Lower lobe of right lung (tissue), 2 donors: ENCODE results near the gene TCHH. TPM values are rescaled to one million over a fixed set of nuclear protein-coding genes. Genes with fewer than 3 reads are reported as not detected.
"Not testable (repeated sequence)": the region's sequence is repeated elsewhere in the genome, so short reads cannot be mapped to it uniquely, and the experiment has no call there.

ENCODE experiments used
- ATAC-seq, 2 donors: fragments of 200-7000 bp; cut with Tn5 transposase; one replicate each; pipeline ENCODE4 v1.9.1; 2020 to 2022; ENCODE audit warnings: mild to moderate bottlenecking in 2 of 2, moderate library complexity in 2 of 2
- DNase-seq: peaks from one replicate; pipeline ENCODE4 v3.0.0-alpha.2; 2020
- H3K27ac ChIP-seq: fragments of 200-600 bp; one replicate; pipeline ENCODE4 v1.8.0; 2022
- H3K27me3 ChIP-seq: fragments of 200-600 bp; one replicate; pipeline ENCODE4 v1.8.0; 2022; ENCODE audit warnings: low read depth
- H3K36me3 ChIP-seq: fragments of 200-600 bp; one replicate; pipeline ENCODE4 v1.8.0; 2022; ENCODE audit warnings: mild to moderate bottlenecking
- H3K4me1 ChIP-seq: fragments of 200-600 bp; one replicate; pipeline ENCODE4 v1.8.0; 2022
- H3K4me3 ChIP-seq: fragments of 200-600 bp; one replicate; pipeline ENCODE4 v1.8.0; 2022; ENCODE audit warnings: mild to moderate bottlenecking
- H3K9me3 ChIP-seq: fragments of 200-600 bp; one replicate; pipeline ENCODE4 v1.8.0; 2022
- CTCF ChIP-seq: fragments of 200-600 bp; IDR thresholded peaks from one replicate; pipeline ENCODE4 v1.8.0; 2022; ENCODE audit warnings: antibody characterized with exemption, mild to moderate bottlenecking
- intact Hi-C: fragments of 100-400 bp; cut with DNase I; formaldehyde crosslinking; loops from one replicate; pipeline ENCODE4 v1.11.0; 2022
- total RNA-seq: library from RNA; stranded (reverse); fragmentation: NEBNext Ultra II Directional; extraction: Animal tissue kit (Norgen Biotek cat#: 25700); gene quantifications from one replicate; pipeline ENCODE4 v1.2.1, GENCODE V29; 2021
- donor health status: DM: no; HTN: yes; CAD: no; lungs with severe emphysema.

Gene TCHH
- total RNA-seq, 1 donor from 2014 or later = 0.15 TPM

- no peak overlapping the region for H3K27ac ChIP-seq
Observed at GRCh38 chr1:152086760-152087159, 28.5 kb downstream of the TCHH start.

GRCh38 chr1:152084853-152085252 lies 30.4 kb downstream of the TCHH start:
- Histone ChIP-seq H3K27me3 (no peaks in the 10 kb centered on the region), H3K4me3 (no peak overlapping the region), H3K4me1 (no peaks in the 10 kb centered on the region), H3K9me3 (no peaks in the 10 kb centered on the region), H3K36me3 (no peaks in the 10 kb centered on the region), H3K27ac (no peak overlapping the region)
- intact Hi-C loops = no loop called here
- ATAC-seq = no peak
- DNase-seq = no peak
- TF ChIP-seq CTCF = no peak

More at GRCh38 chr1:152086760-152087159, 28.5 kb downstream of the TCHH start:
- Histone ChIP-seq H3K36me3 (no peaks in the 10 kb centered on the region), H3K9me3 (no peaks in the 10 kb centered on the region), H3K4me1 (no peaks in the 10 kb centered on the region), H3K4me3 (no peak overlapping the region), H3K27me3 (no peaks in the 10 kb centered on the region)
- no peak for DNase-seq
- no peak for TF ChIP-seq CTCF
- ATAC-seq = no peak
- intact Hi-C loops = no loop called here

GRCh38 chr1:152081026-152081425 lies 34.2 kb downstream of the TCHH start:
- H3K27me3 ChIP-seq, H3K36me3 ChIP-seq, ATAC-seq, H3K27ac ChIP-seq, DNase-seq, H3K9me3 ChIP-seq, H3K4me1 ChIP-seq, H3K4me3 ChIP-seq, intact Hi-C loops: not testable (repeated sequence)

GRCh38 chr1:152080494-152080893 lies 34.8 kb downstream of the TCHH start:
- not testable (repeated sequence) for H3K4me1 ChIP-seq, DNase-seq

GRCh38 chr1:152078831-152079441 lies 36.3 kb downstream of the TCHH start:
- ATAC-seq = no peak
- Histone ChIP-seq H3K4me3 (no peak overlapping the region), H3K4me1 (no peaks in the 10 kb centered on the region), H3K27ac (no peak overlapping the region), H3K27me3 (no peaks in the 10 kb centered on the region), H3K36me3 (no peaks in the 10 kb centered on the region), H3K9me3 (no peaks in the 10 kb centered on the region)
- intact Hi-C loops = no loop called here
- no peak for TF ChIP-seq CTCF
- no peak for DNase-seq

More at GRCh38 chr1:152080494-152080893, 34.8 kb downstream of the TCHH start:
- H3K27ac ChIP-seq, H3K4me3 ChIP-seq, ATAC-seq, intact Hi-C loops, H3K27me3 ChIP-seq, H3K9me3 ChIP-seq, H3K36me3 ChIP-seq: not testable (repeated sequence)

GRCh38 chr1:152072311-152072710 lies 42.9 kb downstream of the TCHH start:
- no peak for ATAC-seq
- Histone ChIP-seq H3K27me3 (peaks cover 8% of the 10 kb centered on the region), H3K4me1 (no peaks in the 10 kb centered on the region), H3K27ac (no peak overlapping the region), H3K4me3 (no peak overlapping the region), H3K9me3 (no peaks in the 10 kb centered on the region), H3K36me3 (no peaks in the 10 kb centered on the region)
- TF ChIP-seq CTCF = no peak
- DNase-seq = no peak
- intact Hi-C loops = no loop called here

- Histone ChIP-seq H3K4me3 (no peak overlapping the region), H3K9me3 (no peaks in the 10 kb centered on the region), H3K4me1 (no peaks in the 10 kb centered on the region), H3K36me3 (no peaks in the 10 kb centered on the region), H3K27me3 (peaks cover 14% of the 10 kb centered on the region), H3K27ac (no peak overlapping the region)
- ATAC-seq (no peak), DNase-seq (no peak)
- intact Hi-C loops = no loop called here
- TF ChIP-seq CTCF = no peak
Observed at GRCh38 chr1:152071123-152071522, 44.1 kb downstream of the TCHH start.
